ENCODE results near the gene STRBP. TPM values are rescaled to one million over a fixed set of nuclear protein-coding genes. Genes with fewer than 3 reads are reported as not detected.
"Not testable (repeated sequence)": the region's sequence is repeated elsewhere in the genome, so short reads cannot be mapped to it uniquely, and the experiment has no call there.

The STRBP gene
- total RNA-seq, 1 donor from 2014 or later, result 17.3 TPM

DNA sequence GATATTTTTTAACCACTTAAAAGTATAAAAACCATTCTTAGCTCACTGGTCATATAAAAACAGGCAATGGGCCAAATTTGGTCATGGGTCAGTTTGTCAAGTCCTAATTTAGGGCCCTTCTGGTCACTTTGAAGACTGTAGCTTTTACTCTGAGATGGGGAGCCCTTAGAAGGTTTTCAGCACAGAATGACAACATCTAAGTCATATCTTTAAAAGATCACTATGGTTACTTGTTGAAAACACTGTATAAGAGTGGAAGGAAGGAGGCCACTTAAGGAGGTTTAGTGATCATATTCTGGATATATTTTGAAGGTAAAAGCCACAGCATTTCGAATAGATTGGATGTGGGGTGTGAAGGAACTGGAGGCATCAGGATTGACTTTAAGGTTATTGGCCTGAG lies 76.7 kb downstream of the STRBP start:
- TF ChIP-seq, protein P1, sequence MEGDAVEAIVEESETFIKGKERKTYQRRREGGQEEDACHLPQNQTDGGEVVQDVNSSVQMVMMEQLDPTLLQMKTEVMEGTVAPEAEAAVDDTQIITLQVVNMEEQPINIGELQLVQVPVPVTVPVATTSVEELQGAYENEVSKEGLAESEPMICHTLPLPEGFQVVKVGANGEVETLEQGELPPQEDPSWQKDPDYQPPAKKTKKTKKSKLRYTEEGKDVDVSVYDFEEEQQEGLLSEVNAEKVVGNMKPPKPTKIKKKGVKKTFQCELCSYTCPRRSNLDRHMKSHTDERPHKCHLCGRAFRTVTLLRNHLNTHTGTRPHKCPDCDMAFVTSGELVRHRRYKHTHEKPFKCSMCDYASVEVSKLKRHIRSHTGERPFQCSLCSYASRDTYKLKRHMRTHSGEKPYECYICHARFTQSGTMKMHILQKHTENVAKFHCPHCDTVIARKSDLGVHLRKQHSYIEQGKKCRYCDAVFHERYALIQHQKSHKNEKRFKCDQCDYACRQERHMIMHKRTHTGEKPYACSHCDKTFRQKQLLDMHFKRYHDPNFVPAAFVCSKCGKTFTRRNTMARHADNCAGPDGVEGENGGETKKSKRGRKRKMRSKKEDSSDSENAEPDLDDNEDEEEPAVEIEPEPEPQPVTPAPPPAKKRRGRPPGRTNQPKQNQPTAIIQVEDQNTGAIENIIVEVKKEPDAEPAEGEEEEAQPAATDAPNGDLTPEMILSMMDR (IDR thresholded peaks at IDR 0.05), result no peak
- Mint-ChIP-seq H3K4me1 (ENCODE audit: unreplicated experiment) (no peaks in the 10 kb centered on the region), H3K27me3 (ENCODE audit: unreplicated experiment) (no peaks in the 10 kb centered on the region), H3K4me3 (ENCODE audit: unreplicated experiment) (no peak overlapping the region), H3K9me3 (ENCODE audit: unreplicated experiment) (no peaks in the 10 kb centered on the region), H3K27ac (ENCODE audit: unreplicated experiment) (no peak overlapping the region), H3K36me3 (ENCODE audit: unreplicated experiment) (peaks cover 3% of the 10 kb centered on the region)
- no peak for DNase-seq (ENCODE audit: extremely low spot score, unreplicated experiment)

DNA sequence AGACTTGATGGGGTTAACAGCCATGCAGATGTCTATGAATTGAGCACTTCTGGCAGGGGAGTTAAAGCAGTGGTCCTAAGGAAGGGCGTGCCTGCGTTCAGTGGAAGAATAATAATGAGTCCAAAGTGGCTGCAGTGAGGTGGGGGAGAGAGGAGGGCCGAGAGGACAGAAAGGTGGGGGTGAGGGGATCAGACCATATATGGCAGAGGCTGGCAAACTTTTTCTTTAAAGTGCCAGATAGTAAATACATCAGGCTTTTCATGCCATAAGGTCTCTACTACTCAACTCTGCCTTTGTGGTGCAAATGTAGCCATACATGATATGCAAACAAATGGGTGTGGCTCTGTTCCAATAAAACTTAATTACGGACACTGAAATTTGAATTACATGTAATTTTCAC lies 77.1 kb downstream of the STRBP start:
- Mint-ChIP-seq H3K36me3 (ENCODE audit: unreplicated experiment) (peaks cover 3% of the 10 kb centered on the region), H3K4me3 (ENCODE audit: unreplicated experiment) (no peak overlapping the region), H3K9me3 (ENCODE audit: unreplicated experiment) (no peaks in the 10 kb centered on the region), H3K27ac (ENCODE audit: unreplicated experiment) (no peak overlapping the region), H3K4me1 (ENCODE audit: unreplicated experiment) (no peaks in the 10 kb centered on the region), H3K27me3 (ENCODE audit: unreplicated experiment) (no peaks in the 10 kb centered on the region)
- DNase-seq (ENCODE audit: extremely low spot score, unreplicated experiment), result no peak
- TF ChIP-seq, protein P1 (IDR thresholded peaks at IDR 0.05), result no peak

- Mint-ChIP-seq H3K4me1 (ENCODE audit: unreplicated experiment) (no peaks in the 10 kb centered on the region), H3K27me3 (ENCODE audit: unreplicated experiment) (no peaks in the 10 kb centered on the region), H3K4me3 (ENCODE audit: unreplicated experiment) (no peak overlapping the region), H3K36me3 (ENCODE audit: unreplicated experiment) (peaks cover 3% of the 10 kb centered on the region), H3K9me3 (ENCODE audit: unreplicated experiment) (no peaks in the 10 kb centered on the region), H3K27ac (ENCODE audit: unreplicated experiment) (no peak overlapping the region)
- TF ChIP-seq, protein P1 (IDR thresholded peaks at IDR 0.05), result no peak
- DNase-seq (ENCODE audit: extremely low spot score, unreplicated experiment), result no peak
These were observed 81.3 kb downstream of the STRBP start for GRCh38 chr9:123187131-123187530.

GRCh38 chr9:123186029-123186428 lies 82.4 kb downstream of the STRBP start:
- not testable (repeated sequence) for H3K27ac Mint-ChIP-seq (ENCODE audit: unreplicated experiment); H3K9me3 Mint-ChIP-seq (ENCODE audit: unreplicated experiment); H3K36me3 Mint-ChIP-seq (ENCODE audit: unreplicated experiment); DNase-seq (ENCODE audit: extremely low spot score, unreplicated experiment); H3K4me1 Mint-ChIP-seq (ENCODE audit: unreplicated experiment); H3K4me3 Mint-ChIP-seq (ENCODE audit: unreplicated experiment); H3K27me3 Mint-ChIP-seq (ENCODE audit: unreplicated experiment)

DNA sequence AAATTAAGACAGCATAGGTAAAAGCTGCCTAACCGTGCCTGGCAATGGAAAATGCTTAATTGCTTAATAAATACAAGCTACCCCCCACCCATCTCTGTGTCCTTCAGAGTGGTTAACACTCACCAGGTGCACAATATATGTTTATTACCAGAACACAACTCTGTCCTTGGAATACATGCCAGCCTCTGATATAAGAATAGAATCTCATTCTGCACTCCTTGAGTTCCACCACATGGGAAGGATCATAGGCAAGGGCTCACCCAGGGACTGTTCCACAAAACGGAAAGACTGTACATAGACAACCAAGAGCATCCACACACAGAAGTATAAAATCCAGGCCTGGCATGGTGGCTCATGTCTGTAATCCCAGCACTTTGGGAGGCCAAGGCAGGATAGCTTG lies 91.4 kb downstream of the STRBP start:
- no peak for DNase-seq (ENCODE audit: extremely low spot score, unreplicated experiment)
- Mint-ChIP-seq H3K9me3 (ENCODE audit: unreplicated experiment) (no peaks in the 10 kb centered on the region), H3K27me3 (ENCODE audit: unreplicated experiment) (no peaks in the 10 kb centered on the region), H3K27ac (ENCODE audit: unreplicated experiment) (no peak overlapping the region), H3K4me3 (ENCODE audit: unreplicated experiment) (no peak overlapping the region), H3K4me1 (ENCODE audit: unreplicated experiment) (peaks cover 7% of the 10 kb centered on the region), H3K36me3 (ENCODE audit: unreplicated experiment) (peaks cover 5% of the 10 kb centered on the region)
- TF ChIP-seq, protein P1 (IDR thresholded peaks at IDR 0.05), result no peak
